CD4-positive, CD25-positive, alpha-beta regulatory T cell (primary cell): ENCODE measurements around the gene PRUNE2. TPM values are rescaled to one million over a fixed set of nuclear protein-coding genes. Genes with fewer than 3 reads are reported as not detected.

Source experiments
- ATAC-seq, 2 donors: fragments of 150-1000 bp; cut with Tn5 transposase; one replicate each; pipeline ENCODE4 v1.10.0; 2021; ENCODE audit warnings: low read depth in 2 of 2, moderate number of reproducible peaks in 2 of 2, moderate library complexity in 1 of 2
- DNase-seq, 3 donors: peaks; one replicate each; pipeline versions ENCODE4 v3.0.0 to v3.0.0-alpha.2; 2012 to 2022; ENCODE audit warnings: mixed read lengths in 1 of 3
- H3K27ac ChIP-seq: one replicate; pipeline ENCODE4 v1.7.0; 2013; ENCODE audit warnings: mild to moderate bottlenecking, low read length; ENCODE audit not compliant: insufficient read depth, poor library complexity, severe bottlenecking
- H3K27me3 ChIP-seq: one replicate; pipeline ENCODE4 v1.7.0; 2013; ENCODE audit warnings: low read length; ENCODE audit not compliant: control insufficient read depth, insufficient read depth
- H3K36me3 ChIP-seq: one replicate; pipeline ENCODE4 v1.7.0; 2013; ENCODE audit warnings: mild to moderate bottlenecking, low read length, moderate library complexity; ENCODE audit not compliant: control insufficient read depth, insufficient read depth
- H3K4me1 ChIP-seq: 2 replicates; pipeline ENCODE4 v1.7.0; 2013; ENCODE audit warnings: mild to moderate bottlenecking, low read length; ENCODE audit not compliant: insufficient read depth, control insufficient read depth, poor library complexity, severe bottlenecking
- H3K4me3 ChIP-seq: one replicate; pipeline ENCODE4 v1.7.0; 2013; ENCODE audit warnings: low read depth, mild to moderate bottlenecking, low read length, moderate library complexity
- H3K9me3 ChIP-seq, 2 experiments: 1 replicate in 1 of 2; 2 replicates in 1 of 2; pipeline ENCODE4 v1.7.0; 2013; ENCODE audit warnings: low read length in 2 of 2, mild to moderate bottlenecking in 1 of 2, moderate library complexity in 1 of 2; ENCODE audit not compliant: control insufficient read depth in 2 of 2
- H3K27ac Mint-ChIP-seq, 3 donors: one replicate each; pipeline ENCODE4 v1.8.0; 2020 to 2022; ENCODE audit warnings: mild to moderate bottlenecking in 3 of 3, mixed read lengths in 3 of 3, moderate library complexity in 2 of 3
- H3K27me3 Mint-ChIP-seq: one replicate; pipeline ENCODE4 v1.8.0; 2022; ENCODE audit warnings: mild to moderate bottlenecking, mixed read lengths
- H3K36me3 Mint-ChIP-seq: one replicate; pipeline ENCODE4 v1.8.0; 2020; ENCODE audit warnings: mixed read lengths
- H3K4me1 Mint-ChIP-seq, 4 donors: one replicate each; pipeline ENCODE4 v1.8.0; 2020 to 2022; ENCODE audit warnings: mixed read lengths in 4 of 4, mild to moderate bottlenecking in 1 of 4
- H3K4me3 Mint-ChIP-seq, 4 donors: one replicate each; pipeline ENCODE4 v1.8.0; 2020 to 2022; ENCODE audit warnings: mild to moderate bottlenecking in 4 of 4, mixed read lengths in 4 of 4, moderate library complexity in 3 of 4
- H3K9me3 Mint-ChIP-seq, 7 donors: one replicate each; pipeline ENCODE4 v1.8.0; 2020 to 2022; ENCODE audit warnings: mixed read lengths in 7 of 7, mild to moderate bottlenecking in 3 of 7, moderate library complexity in 2 of 7
- polyA plus RNA-seq, 4 donors: library from polyadenylated mRNA; unstranded; fragments of 300-500 nt; fragmentation: Illumina TruSeq; gene quantifications; one replicate each; pipeline ENCODE4 v1.2.3, GENCODE V29; 2021
- total RNA-seq: library from RNA; stranded (reverse); gene quantifications from one replicate; pipeline ENCODE4 v1.2.3, GENCODE V29; 2022

PRUNE2 gene
- total and polyA plus RNA-seq, 5 donors from 2014 or later: 0.28 to 0.30 TPM; not detected in 3

GRCh38 chr9:76785501-76785900, 120.4 kb downstream of the PRUNE2 start:
- H3K27me3 Mint-ChIP-seq: peaks cover 4% of the 10 kb centered on the region
- H3K27me3 ChIP-seq: no peaks in the 10 kb centered on the region

GRCh38 chr9:76784881-76785280, 121.0 kb downstream of the PRUNE2 start:
- Mint-ChIP-seq H3K4me1 (no peaks in the 10 kb centered on the region), H3K4me3 (no peak overlapping the region), H3K36me3 (no peaks in the 10 kb centered on the region), H3K27ac (no peak overlapping the region), H3K27me3 (peaks cover 4% of the 10 kb centered on the region), H3K9me3 (peaks cover 0 to 2% (median 0%) of the 10 kb centered on the region in 7 donors)
- ATAC-seq (no peak), DNase-seq (no peak)
- no peak overlapping the region for H3K27ac ChIP-seq
- H3K36me3 ChIP-seq: no peaks in the 10 kb centered on the region
- no peak overlapping the region for H3K4me3 ChIP-seq
- H3K4me1 ChIP-seq: no peaks in the 10 kb centered on the region
- H3K9me3 ChIP-seq: no peaks in the 10 kb centered on the region
- H3K27me3 ChIP-seq: no peaks in the 10 kb centered on the region

More at GRCh38 chr9:76785501-76785900, 120.4 kb downstream of the PRUNE2 start:
- Histone ChIP-seq H3K27ac (no peak overlapping the region), H3K4me3 (no peak overlapping the region), H3K36me3 (no peaks in the 10 kb centered on the region), H3K9me3 (no peaks in the 10 kb centered on the region), H3K4me1 (no peaks in the 10 kb centered on the region)
- Mint-ChIP-seq H3K4me1 (no peaks in the 10 kb centered on the region), H3K36me3 (no peaks in the 10 kb centered on the region), H3K9me3 (peaks cover 0 to 3% (median 0%) of the 10 kb centered on the region in 7 donors), H3K27ac (no peak overlapping the region), H3K4me3 (no peak overlapping the region)
- DNase-seq: no peak
- ATAC-seq: no peak

- no peaks in the 10 kb centered on the region for H3K4me1 Mint-ChIP-seq
- no peak overlapping the region for H3K27ac ChIP-seq
- no peaks in the 10 kb centered on the region for H3K36me3 ChIP-seq
- H3K4me3 ChIP-seq: no peak overlapping the region
- H3K27me3 Mint-ChIP-seq: no peaks in the 10 kb centered on the region
- no peaks in the 10 kb centered on the region for H3K36me3 Mint-ChIP-seq
- no peaks in the 10 kb centered on the region for H3K4me1 ChIP-seq
- peaks cover 3% of the 10 kb centered on the region for H3K27me3 ChIP-seq
- no peak overlapping the region for H3K4me3 Mint-ChIP-seq
- DNase-seq (no peak), ATAC-seq (no peak)
- H3K9me3 Mint-ChIP-seq: no peaks in the 10 kb centered on the region
- no peak overlapping the region for H3K27ac Mint-ChIP-seq
- H3K9me3 ChIP-seq: no peaks in the 10 kb centered on the region
These were observed 133.0 kb downstream of the PRUNE2 start for GRCh38 chr9:76772686-76773445.

- H3K36me3 Mint-ChIP-seq: no peaks in the 10 kb centered on the region
- peaks cover 0 to 2% (median 0%) of the 10 kb centered on the region in 7 donors for H3K9me3 Mint-ChIP-seq
- DNase-seq (no peak), ATAC-seq (no peak)
- no peak overlapping the region for H3K4me3 ChIP-seq
- no peaks in the 10 kb centered on the region for H3K9me3 ChIP-seq
- H3K4me3 Mint-ChIP-seq: no peak overlapping the region
- no peaks in the 10 kb centered on the region for H3K4me1 ChIP-seq
- H3K27me3 ChIP-seq: no peaks in the 10 kb centered on the region
- no peaks in the 10 kb centered on the region for H3K36me3 ChIP-seq
- H3K27ac ChIP-seq: no peak overlapping the region
- H3K4me1 Mint-ChIP-seq: no peaks in the 10 kb centered on the region
- peaks cover 15% of the 10 kb centered on the region for H3K27me3 Mint-ChIP-seq
- no peak overlapping the region for H3K27ac Mint-ChIP-seq
These were observed 139.8 kb downstream of the PRUNE2 start for GRCh38 chr9:76766126-76766525.

- no peak within 1 kb of the TSS for H3K4me3 Mint-ChIP-seq
These were observed 141.8 kb downstream of the PRUNE2 start, which contains the start of gene PCA3 for GRCh38 chr9:76764138-76764537. Gene PCA3 (plus strand): TSS chr9:76764438.

GRCh38 chr9:76761448-76761847, 144.5 kb downstream of the PRUNE2 start:
- Histone ChIP-seq H3K4me3 (no peak overlapping the region), H3K27ac (no peak overlapping the region), H3K27me3 (no peaks in the 10 kb centered on the region), H3K4me1 (no peaks in the 10 kb centered on the region), H3K36me3 (no peaks in the 10 kb centered on the region), H3K9me3 (no peaks in the 10 kb centered on the region)
- H3K27me3 Mint-ChIP-seq: peaks cover 15% of the 10 kb centered on the region
- no peak overlapping the region for H3K27ac Mint-ChIP-seq
- H3K9me3 Mint-ChIP-seq: peaks cover 0 to 2% (median 0%) of the 10 kb centered on the region in 7 donors
- H3K36me3 Mint-ChIP-seq: no peaks in the 10 kb centered on the region
- H3K4me3 Mint-ChIP-seq: no peak overlapping the region
- ATAC-seq (no peak), DNase-seq (no peak)
- no peaks in the 10 kb centered on the region for H3K4me1 Mint-ChIP-seq

More at GRCh38 chr9:76764138-76764537, 141.8 kb downstream of the PRUNE2 start, which contains the start of gene PCA3:
- H3K27ac ChIP-seq: no peak within 1 kb of the TSS
- no peaks in the 10 kb centered on the region for H3K4me1 ChIP-seq
- no peaks in the 10 kb centered on the region for H3K36me3 ChIP-seq
- no peak within 1 kb of the TSS for H3K27ac Mint-ChIP-seq
- no peaks in the 10 kb centered on the region for H3K9me3 ChIP-seq
- ATAC-seq (no peak), DNase-seq (no peak)
- H3K9me3 Mint-ChIP-seq: peaks cover 0 to 2% (median 0%) of the 10 kb centered on the region in 7 donors
- H3K4me1 Mint-ChIP-seq: no peaks in the 10 kb centered on the region
- no peaks in the 10 kb centered on the region for H3K27me3 ChIP-seq
- peaks cover 18% of the 10 kb centered on the region for H3K27me3 Mint-ChIP-seq
- no peaks in the 10 kb centered on the region for H3K36me3 Mint-ChIP-seq
- no peak within 1 kb of the TSS for H3K4me3 ChIP-seq

GRCh38 chr9:76759732-76760131, 146.2 kb downstream of the PRUNE2 start:
- no peaks in the 10 kb centered on the region for H3K27me3 ChIP-seq
- no peak overlapping the region for H3K4me3 ChIP-seq
- Mint-ChIP-seq H3K27ac (no peak overlapping the region), H3K4me1 (no peaks in the 10 kb centered on the region), H3K27me3 (peaks cover 14% of the 10 kb centered on the region), H3K4me3 (no peak overlapping the region), H3K36me3 (no peaks in the 10 kb centered on the region), H3K9me3 (no peaks in the 10 kb centered on the region)
- no peak overlapping the region for H3K27ac ChIP-seq
- H3K9me3 ChIP-seq: no peaks in the 10 kb centered on the region
- H3K4me1 ChIP-seq: no peaks in the 10 kb centered on the region
- ATAC-seq (no peak), DNase-seq (no peak)
- H3K36me3 ChIP-seq: no peaks in the 10 kb centered on the region

GRCh38 chr9:76758476-76758875, 147.4 kb downstream of the PRUNE2 start:
- H3K36me3 Mint-ChIP-seq: no peaks in the 10 kb centered on the region
- H3K36me3 ChIP-seq: no peaks in the 10 kb centered on the region
- H3K4me1 ChIP-seq: no peaks in the 10 kb centered on the region

More at GRCh38 chr9:76758476-76758875, 147.4 kb downstream of the PRUNE2 start:
- H3K4me1 Mint-ChIP-seq: no peaks in the 10 kb centered on the region
- Histone ChIP-seq H3K27ac (no peak overlapping the region), H3K4me3 (no peak overlapping the region), H3K27me3 (no peaks in the 10 kb centered on the region), H3K9me3 (no peaks in the 10 kb centered on the region)
- H3K27me3 Mint-ChIP-seq: peaks cover 14% of the 10 kb centered on the region
- no peak overlapping the region for H3K4me3 Mint-ChIP-seq
- no peak for ATAC-seq
- no peak for DNase-seq
- H3K9me3 Mint-ChIP-seq: no peaks in the 10 kb centered on the region
- no peak overlapping the region for H3K27ac Mint-ChIP-seq
